Iris pigment epithelial cell (primary cell): ENCODE data around the gene SLCO3A1.

ENCODE experiments used
- DNase-seq: peaks from one replicate; pipeline ENCODE4 v3.0.0-alpha.2; 2011; ENCODE audit warnings: low read depth

SLCO3A1 gene

DNA sequence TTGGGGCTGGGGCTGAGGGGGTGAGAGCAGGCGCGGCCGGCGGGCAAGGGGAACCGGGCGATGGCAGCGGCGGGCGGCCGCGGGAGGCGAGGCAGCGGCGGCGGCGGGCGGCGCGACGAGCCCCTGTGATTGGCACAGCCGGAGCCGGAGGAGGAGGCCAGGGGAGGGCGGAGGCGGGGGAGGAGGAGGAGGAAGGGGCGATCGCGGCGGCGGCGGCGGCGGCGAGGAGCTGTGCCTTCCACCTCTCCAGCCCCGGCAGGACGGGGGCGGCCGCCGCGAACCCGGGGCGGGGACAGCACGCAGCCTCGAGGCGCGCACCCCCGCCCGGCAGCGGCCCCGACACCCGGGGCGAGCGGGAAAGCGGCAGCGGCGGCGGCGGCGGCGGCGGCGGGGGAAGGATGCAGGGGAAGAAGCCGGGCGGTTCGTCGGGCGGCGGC lies at the start of gene SLCO3A1:
TSS of gene SLCO3A1 (plus strand) at position 198 of the 437 bp plus-strand sequence.
- DNase-seq: no peak

DNA sequence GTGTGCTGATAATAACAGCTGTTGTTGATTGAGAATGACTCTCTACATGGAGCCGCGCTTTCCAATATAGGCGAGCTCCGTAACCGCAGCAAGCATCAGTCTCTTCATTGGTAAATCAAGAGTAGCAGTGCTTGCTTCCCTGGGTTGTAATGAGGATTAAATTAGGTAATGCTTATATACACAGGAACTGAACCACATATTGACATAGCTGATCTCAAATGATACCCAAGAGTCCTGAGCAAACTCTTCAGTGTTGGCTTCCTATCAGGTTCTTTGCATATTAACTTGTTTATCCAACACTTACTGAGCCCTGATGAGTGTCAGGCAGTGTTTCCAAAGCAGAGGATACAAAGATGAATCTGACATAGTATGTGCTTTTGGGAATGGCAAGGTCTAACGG lies 46.4 kb upstream of the SLCO3A1 start:
- no peak for DNase-seq

DNA sequence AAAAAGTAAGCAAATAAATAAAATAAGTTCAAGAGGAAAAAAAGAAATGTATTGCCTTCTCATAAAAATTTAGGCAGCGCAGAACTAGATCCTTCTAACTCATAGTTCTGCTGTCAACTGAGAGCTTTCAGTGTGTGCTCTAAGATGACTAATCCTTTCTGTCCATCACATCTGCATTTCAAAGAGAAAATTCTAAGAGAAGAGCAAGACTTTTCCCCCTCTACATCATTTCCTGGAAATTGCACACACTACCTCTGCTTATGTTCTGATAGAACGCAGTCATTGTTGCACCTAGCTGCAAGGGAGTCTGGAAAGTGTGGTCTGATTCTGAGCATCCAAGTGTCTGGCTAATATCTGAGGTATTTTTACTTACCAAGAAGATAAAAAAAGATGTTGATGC lies 39.6 kb upstream of the SLCO3A1 start:
- DNase-seq: no peak

DNA sequence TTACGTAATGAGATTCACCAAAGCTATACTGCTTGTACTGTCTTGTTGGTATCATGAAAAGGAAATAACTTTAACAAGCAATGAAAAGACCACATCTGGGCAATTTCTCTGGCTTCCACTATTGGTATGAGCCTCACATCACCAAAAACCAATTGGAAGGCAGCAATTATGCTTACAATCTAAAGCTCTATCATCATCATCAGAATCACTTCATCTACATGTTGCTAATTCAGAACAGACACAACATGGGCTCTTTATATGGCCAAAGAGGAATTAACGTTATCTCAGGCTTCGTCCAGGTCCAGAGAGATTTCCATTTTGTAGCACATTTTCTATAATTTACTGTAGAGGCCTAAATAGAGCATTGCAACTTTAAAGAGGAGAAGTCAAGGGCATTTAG lies 36.6 kb upstream of the SLCO3A1 start:
- DNase-seq: no peak

DNA sequence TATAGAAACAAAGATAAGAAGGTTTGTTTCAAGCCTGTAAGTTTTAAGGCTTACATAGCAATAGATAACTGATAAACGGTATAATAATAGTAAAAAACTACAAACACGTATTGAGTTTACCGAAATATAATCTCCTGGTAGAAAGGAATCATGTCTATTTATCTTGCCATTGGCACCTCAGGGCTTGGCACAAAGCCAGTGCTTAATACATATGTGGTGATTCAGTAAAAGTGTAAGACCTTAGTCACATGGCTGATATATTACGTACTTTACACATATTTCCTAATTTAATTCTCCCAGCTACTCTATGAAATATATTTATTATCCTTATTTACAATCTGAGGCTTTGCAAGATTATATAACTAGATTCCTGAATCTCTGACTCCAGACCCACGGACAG lies 32.0 kb upstream of the SLCO3A1 start:
- no peak for DNase-seq

DNA sequence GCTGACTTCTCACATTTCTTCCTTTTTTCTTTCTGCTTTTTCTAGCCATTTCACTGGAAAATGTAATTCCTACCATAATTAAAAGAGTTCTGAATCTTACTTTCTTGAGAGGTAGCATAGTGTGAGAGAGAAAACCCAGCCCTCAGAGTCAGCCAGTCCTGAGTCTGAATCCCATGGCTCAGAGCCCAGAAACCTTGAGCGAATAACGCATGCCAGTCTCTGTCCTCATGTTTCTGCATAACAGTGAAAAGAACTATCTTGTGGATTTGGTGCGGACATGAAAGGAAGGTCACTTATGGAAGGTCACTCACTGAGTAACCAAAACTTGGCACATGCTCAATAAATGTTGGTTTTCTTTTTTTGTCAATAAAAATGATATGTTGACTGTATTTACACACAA lies 29.3 kb upstream of the SLCO3A1 start:
- DNase-seq: no peak

DNA sequence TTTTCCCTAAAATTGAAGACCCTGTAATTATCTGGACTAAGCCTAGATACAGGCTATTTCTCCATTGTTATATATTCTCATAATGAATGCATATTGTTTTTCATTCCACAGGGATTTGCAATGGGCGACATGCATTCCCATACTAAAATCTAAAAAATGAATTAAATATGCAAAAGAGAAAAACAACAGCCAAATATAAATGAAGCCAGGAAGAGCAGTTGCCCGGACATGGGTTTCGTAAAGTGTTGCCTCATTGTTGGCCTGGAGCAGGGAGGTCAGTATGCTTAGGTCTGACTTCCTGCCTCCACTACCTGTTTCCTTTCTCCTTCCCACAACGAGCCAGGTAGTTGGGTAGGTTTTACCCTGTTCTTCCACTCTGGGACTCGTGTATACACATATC lies 27.1 kb upstream of the SLCO3A1 start:
- DNase-seq: no peak

DNA sequence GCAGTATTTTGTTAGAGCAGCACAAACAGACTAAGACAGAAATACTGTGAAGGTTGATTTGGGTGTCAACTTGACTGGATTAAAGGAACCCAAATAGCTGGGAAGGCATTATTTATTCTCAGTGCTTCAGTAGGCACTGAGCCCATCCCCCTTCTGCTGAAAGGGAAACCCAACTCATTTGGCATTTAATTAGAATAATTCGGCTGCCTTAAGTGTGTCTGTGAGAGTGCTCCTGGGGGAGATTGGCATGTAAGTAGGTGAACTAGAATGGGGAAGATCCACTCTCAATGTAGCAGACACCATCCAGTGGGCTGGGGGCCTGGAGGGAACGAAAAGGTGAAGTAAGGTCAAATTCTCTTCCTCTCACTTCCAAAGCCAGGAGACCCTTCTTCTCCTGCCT lies 20.5 kb upstream of the SLCO3A1 start:
- DNase-seq: no peak

DNA sequence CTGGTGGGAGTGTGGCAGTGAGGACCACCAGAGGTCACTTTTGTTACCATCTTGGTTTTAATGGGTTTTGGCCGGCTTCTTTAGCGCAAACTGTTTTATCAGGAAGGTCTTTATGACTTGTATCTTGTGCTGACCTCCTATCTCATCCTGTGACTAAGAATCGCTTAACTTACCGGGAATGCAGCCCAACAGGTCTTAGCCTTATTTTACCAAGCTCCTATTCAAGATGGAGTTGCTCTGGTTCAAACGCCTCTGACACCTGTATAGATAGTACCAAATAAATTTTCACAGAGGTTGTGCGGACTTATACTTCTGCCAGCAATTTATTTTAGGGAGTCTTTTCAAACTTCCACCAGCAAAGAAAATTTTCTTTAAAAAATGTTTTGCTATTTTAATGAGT lies 13.6 kb upstream of the SLCO3A1 start:
- no peak for DNase-seq

DNA sequence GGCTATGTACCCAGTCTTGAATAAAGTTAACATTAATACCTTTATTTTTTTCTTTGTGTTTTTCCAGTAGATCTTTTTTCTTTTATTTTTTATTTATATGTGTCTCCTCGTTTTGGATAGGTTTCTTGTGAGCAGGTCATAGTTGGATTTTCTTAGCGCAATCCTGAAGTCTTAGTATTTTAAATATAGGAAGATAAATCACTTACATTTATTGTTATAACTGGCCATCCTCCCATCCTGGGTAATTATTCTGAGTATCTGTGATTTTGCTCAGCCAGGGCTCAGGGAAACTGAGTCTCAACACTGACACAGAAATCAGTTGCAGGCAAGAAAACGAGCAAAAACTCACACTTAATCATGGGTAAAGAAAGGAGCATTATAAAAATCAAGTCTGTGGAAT lies 11.6 kb upstream of the SLCO3A1 start:
- no peak for DNase-seq

DNA sequence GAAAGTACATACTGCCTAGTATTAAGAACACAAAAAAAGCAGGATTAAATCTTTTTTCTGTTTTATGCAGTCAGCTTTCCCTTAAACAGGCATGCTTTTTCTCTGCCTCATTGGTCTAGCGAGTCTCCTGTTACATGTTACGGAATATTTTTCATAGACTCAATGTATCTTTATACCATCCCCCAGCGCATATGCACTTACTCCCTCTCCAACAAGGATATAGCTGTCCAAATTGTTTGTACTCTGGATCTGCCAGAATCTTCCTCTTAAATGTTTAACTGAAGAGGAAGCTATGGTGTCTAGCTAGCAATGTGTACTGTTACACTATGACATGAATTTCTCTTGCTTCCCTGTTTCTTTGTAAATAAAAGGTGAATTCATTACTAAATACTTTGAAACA lies 9.2 kb upstream of the SLCO3A1 start:
- no peak for DNase-seq

DNA sequence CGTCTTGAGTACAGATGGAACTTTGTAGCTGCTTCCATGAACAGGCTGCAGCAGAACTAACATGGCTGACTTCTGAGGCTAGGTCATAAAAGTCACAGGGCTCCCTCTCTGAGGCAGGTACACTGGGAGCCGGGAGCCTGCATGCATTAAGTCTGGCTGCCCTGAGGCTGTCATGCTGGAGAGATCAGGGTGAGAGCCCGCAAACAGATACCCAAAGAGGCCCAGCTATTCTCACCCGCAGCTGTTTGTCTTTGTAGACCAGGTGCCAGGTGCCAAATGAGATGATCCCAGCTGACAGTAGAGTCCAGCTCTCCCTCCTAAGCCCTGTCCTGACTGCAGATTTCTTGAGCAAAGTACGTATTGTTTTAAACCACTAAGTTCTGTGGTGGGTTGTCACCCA lies 8.6 kb upstream of the SLCO3A1 start:
- no peak for DNase-seq

DNA sequence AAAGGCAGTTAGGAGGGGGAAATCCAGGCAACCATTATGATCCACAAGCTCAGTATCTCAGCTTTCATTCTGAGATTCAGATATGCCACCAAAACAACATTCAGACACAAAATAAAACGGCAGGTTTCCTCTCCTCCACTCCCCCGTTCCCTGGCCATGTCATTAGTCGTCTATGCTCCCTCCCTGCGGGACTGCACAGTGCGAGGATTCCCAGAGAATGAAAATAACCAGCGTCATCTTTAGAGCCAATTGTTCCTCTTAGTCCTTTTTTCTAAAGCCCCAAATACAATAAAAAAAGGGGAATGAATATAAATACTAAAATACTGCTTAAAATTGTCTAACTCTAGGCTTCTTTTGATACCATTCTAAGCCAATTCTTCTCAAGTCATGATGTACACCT lies 7.8 kb upstream of the SLCO3A1 start:
- DNase-seq: no peak

DNA sequence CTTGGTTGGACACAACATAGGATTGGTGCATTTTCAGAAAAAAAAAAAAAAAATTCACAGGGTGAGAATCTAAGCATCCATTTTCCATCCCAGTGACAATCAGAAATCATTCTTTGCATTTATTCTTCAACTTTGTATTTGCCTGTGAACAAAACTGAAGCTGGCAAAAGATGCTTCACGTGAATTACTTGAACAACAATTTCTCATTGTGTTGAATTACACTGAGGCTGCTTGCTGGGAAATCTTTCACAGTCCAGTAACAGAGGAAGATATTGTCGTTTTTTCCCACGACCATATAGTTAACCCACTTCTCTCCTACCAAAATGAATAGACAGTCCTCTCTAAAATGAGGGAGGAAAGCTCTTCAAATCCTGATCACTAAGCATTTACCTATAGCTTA lies 4.3 kb upstream of the SLCO3A1 start:
- no peak for DNase-seq

DNA sequence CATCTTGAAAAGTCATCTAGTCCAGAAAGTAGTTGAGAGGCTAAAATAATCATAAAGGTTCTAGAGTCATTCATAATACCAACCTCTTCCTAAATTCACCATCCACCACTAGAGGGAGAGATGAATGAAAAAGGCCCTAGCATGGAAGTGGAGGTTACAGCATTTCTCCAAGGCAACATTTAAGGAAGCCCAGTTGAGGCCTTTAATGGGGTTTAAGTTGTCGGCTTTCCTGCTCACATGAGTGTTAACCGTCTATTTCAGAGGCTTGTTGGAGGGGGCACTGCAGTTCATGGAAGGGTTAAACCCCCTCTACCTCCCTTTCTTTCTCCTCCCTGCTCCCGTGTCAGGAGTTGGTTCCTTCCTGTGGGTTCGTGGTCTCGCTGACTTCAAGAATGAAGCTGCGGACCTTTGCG lies 3.8 kb upstream of the SLCO3A1 start:
- peak; percentile 33 for DNase-seq

DNA sequence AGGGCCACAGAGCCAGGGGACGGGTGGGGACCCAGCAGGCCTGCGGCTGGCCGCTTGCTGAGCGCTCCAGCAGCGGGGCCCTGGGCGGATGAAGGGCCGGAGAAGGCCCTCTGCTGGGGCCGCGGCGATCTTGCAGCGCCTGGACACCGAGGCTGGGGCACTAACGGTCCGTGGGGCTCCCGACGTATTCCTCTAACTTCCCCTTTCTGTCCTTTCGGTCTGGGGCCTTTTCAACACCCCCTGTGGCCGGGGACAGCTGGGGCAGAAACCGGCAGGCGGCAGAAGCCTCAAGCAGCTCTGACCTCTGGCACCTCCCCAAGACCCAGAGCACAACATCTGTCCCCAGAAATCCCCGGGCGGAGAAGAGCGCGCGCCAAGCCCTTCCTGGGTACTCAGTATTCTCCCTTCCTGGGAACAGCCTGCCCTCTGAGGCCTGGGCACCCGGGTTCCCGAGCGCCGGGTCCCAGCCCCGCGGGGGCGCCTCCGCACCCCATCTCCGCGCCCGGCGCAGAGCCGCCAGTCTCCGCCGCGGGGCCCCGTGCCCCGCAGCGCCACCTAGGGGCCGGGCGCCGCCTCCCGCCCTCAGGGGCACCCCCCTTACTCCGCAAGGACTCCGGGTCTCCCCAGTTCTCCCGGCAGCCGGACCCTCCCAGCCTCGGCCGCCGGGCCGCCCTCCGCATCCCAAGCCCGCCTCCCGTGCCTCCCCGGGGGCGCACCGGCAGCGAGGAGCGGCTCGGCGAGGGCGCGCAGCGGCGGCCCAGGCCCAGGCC lies 582 bp upstream of the SLCO3A1 start:
- peak; percentile 47 for DNase-seq

DNA sequence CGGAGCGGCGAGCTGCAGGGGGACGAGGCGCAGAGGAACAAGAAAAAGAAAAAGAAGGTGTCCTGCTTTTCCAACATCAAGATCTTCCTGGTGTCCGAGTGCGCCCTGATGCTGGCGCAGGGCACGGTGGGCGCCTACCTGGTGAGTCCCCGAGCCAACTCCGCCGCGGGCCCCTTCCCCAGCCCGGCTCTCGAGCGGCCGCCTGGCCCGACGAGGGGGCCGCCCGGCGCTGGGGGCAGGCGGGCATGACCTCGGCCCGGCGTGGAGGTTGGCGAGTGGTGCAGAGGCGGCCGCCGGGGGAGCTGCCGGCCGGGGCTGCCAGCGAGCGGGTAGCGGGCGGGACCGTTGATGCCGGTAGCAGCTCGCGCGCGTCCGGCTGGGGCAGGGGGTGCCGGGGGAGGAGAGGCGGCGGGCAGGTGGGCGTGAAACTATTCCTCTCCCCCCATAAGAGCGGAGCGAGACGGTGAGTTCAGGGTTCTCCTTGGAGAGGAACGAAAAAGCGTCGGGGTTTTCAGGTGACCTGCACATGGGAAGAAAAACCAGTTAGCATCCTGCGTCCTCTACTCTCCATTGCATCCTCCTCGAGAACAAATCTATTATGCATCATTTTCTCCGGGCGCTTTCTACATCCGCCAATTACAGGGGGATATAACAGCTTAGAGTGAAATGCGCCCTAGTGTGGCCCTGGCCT lies 585 bp downstream of the SLCO3A1 start:
- DNase-seq: no peak

DNA sequence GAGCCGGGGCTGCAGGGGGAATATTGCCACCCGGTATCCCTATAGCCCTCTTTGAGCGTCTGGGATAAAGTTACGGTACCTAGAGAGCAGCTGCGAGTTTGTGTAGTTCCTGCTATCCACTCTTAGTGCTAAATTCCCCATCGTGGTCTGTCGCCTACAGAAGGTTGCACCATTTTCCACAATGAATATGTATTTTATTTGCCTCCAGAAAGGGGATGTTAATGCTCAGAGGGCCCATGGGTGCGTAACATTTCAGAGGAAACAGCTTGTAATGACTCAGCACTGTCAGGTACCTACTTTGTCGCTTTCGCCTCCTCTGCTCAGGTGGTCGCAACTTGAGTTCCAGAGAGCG lies 1.1 kb downstream of the SLCO3A1 start:
- DNase-seq: no peak

DNA sequence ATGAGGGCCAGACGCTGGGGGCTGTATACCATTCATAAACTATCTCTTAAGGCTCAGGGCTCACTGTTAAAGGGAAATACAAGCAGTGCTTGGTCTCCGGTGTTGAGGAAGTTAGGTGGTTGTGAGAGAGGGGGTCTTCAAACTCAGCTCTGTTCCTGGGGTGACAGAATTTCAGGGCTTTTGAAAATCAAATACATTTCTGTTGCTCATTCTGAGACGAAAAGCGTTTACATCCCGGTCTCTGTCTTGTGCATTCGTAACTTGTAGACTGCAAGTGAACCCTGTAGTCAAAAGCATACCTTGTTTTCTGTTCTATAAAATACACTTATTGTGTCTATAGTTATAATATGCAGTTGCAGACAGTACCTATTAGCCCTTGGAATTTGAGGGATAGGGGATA lies 1.7 kb downstream of the SLCO3A1 start:
- no peak for DNase-seq

DNA sequence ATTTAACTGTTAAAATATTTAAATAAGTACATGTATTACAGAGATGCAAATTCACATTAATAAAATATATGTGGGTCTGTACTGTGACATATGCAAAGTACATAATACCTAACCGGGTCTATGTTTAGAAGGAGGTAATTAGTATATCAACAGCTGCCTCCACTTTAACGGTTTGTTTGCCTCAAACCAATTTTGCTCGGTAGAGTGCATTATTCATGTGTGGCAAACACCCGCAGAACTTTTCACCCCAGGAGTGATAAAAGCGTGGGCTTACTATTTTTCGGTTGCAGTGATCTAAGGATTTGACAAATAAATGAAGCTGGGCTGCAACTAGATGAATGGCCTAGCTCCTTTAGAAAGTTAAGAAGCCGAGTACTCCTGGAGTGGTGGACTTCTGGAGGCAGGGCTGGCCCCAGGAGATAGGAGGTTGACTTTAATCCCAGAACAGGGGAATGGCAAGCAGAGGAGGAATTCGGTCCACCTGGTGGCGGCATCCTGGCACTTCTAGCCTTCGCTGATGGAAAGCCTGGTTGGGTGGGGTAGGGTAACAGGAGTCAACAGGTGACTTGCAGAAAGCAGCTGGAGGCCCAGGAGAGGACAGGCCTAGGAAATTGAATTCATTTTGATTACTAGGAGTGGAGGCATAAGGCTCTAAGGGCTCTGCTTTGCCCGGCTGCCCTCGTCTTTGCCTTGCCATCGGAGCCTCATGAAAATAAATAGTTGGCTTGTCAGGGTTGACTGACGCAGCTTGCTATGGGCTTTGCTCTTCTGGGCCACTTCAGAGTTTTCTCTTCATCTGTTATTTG lies 2.4 kb downstream of the SLCO3A1 start:
- DNase-seq: no peak

DNA sequence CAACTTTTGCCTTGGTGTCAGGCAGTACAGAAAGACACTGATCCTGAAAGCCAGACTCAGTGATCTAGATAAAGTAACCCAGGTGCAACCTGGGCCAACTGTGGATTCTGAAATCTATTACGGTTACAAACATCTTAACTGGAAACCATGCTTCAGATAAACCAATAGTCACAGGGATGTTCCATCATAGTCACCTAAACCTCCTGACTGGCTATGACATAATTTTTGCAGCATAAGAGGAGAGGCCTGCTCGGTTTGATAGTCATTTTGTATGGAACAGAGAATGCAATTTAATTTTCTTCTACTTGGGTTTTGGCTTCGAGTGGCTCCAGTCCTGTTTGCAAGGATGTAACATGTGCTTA lies 3.7 kb downstream of the SLCO3A1 start:
- no peak for DNase-seq

DNA sequence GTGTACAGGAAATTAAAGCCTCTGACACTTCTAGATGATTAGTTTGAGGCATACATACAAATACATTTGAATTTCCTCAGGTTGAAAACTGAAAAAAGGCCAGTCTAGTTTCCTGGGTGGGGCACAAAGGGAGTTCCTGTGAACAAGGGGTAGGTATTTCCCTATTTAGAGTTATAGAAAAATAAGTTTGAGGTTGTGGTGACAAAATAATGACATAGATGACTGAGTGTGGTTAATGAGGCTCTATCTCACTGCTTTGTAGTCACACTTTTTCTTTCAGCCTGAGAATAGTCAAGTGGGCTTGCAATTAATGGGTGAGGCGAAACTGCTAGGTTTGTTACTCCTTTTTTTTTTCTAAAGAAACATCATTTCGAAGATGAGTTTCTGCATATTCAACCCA lies 4.3 kb downstream of the SLCO3A1 start:
- DNase-seq: no peak

DNA sequence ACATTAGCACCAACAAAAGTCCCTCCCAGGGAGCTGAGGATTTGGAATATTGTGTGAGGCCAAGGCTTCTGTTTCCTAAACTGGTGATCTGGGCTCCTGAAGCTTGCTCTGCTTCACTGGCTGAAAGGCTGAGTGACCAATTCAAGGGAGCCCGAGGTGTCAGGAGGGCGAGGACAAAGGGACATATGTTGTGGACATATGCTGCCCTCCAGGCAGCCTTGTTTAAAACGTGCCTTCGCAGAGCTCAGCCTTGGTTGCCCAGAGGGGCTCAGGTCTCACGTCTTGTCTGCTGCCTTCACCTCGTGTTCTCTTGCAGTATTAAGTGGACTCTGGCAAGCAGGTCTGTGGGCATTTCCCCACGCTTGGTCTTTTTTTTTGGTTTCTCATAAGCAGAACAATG lies 7.0 kb downstream of the SLCO3A1 start:
- DNase-seq: no peak
